ENCODE data around the gene TMEM200A.

DNA sequence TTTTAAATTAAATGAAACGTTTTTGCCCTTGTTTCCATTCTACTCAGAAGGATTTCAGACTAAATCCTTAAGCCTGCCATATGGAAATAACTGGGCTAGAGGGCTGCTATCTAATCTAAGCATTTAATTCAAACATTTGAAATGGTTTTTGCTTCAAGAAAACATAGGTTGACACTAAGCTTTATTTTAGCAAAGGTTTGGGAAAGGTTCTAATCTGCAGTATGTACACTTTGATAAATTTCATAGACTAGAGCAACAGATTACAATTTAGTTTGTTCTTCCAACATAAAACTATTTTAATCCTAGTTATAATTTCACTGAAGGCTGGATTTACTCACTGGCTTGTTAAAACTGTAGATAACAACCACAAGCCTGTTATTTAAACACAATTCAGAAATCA is 72.1 kb downstream of the TMEM200A start:
- TF ChIP-seq JUND (IDR thresholded peaks at IDR 0.05) (no peak), YY1 (IDR thresholded peaks at IDR 0.05; ENCODE audit: low read depth) (no peak), SIN3A (IDR thresholded peaks at IDR 0.05; ENCODE audit: borderline replicate concordance, low read depth, low read length) (no peak), CTCF (IDR thresholded peaks at IDR 0.05) (no peak), FOXJ3 (CRISPR knock-in tag; IDR thresholded peaks at IDR 0.05) (no peak)
- TF ChIP-seq, protein P1, sequence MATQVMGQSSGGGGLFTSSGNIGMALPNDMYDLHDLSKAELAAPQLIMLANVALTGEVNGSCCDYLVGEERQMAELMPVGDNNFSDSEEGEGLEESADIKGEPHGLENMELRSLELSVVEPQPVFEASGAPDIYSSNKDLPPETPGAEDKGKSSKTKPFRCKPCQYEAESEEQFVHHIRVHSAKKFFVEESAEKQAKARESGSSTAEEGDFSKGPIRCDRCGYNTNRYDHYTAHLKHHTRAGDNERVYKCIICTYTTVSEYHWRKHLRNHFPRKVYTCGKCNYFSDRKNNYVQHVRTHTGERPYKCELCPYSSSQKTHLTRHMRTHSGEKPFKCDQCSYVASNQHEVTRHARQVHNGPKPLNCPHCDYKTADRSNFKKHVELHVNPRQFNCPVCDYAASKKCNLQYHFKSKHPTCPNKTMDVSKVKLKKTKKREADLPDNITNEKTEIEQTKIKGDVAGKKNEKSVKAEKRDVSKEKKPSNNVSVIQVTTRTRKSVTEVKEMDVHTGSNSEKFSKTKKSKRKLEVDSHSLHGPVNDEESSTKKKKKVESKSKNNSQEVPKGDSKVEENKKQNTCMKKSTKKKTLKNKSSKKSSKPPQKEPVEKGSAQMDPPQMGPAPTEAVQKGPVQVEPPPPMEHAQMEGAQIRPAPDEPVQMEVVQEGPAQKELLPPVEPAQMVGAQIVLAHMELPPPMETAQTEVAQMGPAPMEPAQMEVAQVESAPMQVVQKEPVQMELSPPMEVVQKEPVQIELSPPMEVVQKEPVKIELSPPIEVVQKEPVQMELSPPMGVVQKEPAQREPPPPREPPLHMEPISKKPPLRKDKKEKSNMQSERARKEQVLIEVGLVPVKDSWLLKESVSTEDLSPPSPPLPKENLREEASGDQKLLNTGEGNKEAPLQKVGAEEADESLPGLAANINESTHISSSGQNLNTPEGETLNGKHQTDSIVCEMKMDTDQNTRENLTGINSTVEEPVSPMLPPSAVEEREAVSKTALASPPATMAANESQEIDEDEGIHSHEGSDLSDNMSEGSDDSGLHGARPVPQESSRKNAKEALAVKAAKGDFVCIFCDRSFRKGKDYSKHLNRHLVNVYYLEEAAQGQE (IDR thresholded peaks at IDR 0.05; ENCODE audit: low read depth, low read length), result no peak
